ENCODE measurements around the gene ABCB1.
A peak's percentile ranks its signal among the peaks of the same experiment; 100 is the strongest.
"Not testable (repeated sequence)": the region's sequence is repeated elsewhere in the genome, so short reads cannot be mapped to it uniquely, and the experiment has no call there.

Gene ABCB1

GRCh38 chr7:87511510-87511909 is 89.2 kb downstream of the ABCB1 start:
- no peak for DNase-seq

GRCh38 chr7:87510411-87510875 is 90.2 kb downstream of the ABCB1 start:
- no peak for DNase-seq

- no peak for DNase-seq
These were observed 93.2 kb downstream of the ABCB1 start for GRCh38 chr7:87507446-87507845.

GRCh38 chr7:87506246-87507180 is 94.2 kb downstream of the ABCB1 start:
- peak in 1 of 2 experiments; percentile 25 for DNase-seq

- DNase-seq: no peak
These were observed 95.0 kb downstream of the ABCB1 start for GRCh38 chr7:87505557-87506245.

- no peak for DNase-seq
These were observed 95.6 kb downstream of the ABCB1 start for GRCh38 chr7:87505122-87505521.

- DNase-seq: no peak
These were observed 101.2 kb downstream of the ABCB1 start for GRCh38 chr7:87499494-87499893.

GRCh38 chr7:87498893-87499292 is 101.8 kb downstream of the ABCB1 start:
- no peak for DNase-seq

GRCh38 chr7:87497482-87497881 is 103.2 kb downstream of the ABCB1 start:
- no peak for DNase-seq

GRCh38 chr7:87495366-87495765 is 105.3 kb downstream of the ABCB1 start:
- no peak for DNase-seq

GRCh38 chr7:87494454-87494853 is 106.2 kb downstream of the ABCB1 start:
- DNase-seq: no peak

- DNase-seq: no peak
These were observed 117.6 kb downstream of the ABCB1 start for GRCh38 chr7:87483131-87483530.

- DNase-seq: no peak
These were observed 118.6 kb downstream of the ABCB1 start for GRCh38 chr7:87482115-87482514.

GRCh38 chr7:87480386-87480785 is 120.3 kb downstream of the ABCB1 start:
- DNase-seq: no peak

GRCh38 chr7:87479951-87480350 is 120.7 kb downstream of the ABCB1 start:
- no peak for DNase-seq

- no peak for DNase-seq
These were observed 124.5 kb downstream of the ABCB1 start for GRCh38 chr7:87476179-87476557.

- DNase-seq: no peak
These were observed 125.1 kb downstream of the ABCB1 start, which contains the start of gene ABCB4 for GRCh38 chr7:87475359-87476178. ABCB4 (minus strand) TSS chr7:87475680; CDS start chr7:87475465, 215 bp downstream.

GRCh38 chr7:87474533-87475358 is 125.9 kb downstream of the ABCB1 start:
- DNase-seq: no peak

GRCh38 chr7:87473986-87474385 is 126.7 kb downstream of the ABCB1 start:
- DNase-seq: no peak

GRCh38 chr7:87473192-87473591 is 127.5 kb downstream of the ABCB1 start:
- no peak for DNase-seq

GRCh38 chr7:87471473-87471872 is 129.2 kb downstream of the ABCB1 start:
- DNase-seq: no peak

GRCh38 chr7:87469204-87469603 is 131.5 kb downstream of the ABCB1 start:
- not testable (repeated sequence) for DNase-seq

All from SW 1271 (cell line).